GM12873 (cell line): ENCODE results near the gene ZNF333.

ENCODE experiments used
- TF ChIP-seq, protein P1 (sequence below): IDR thresholded peaks from 2 replicates; pipeline ENCODE4 v1.5.1; 2012; ENCODE audit warnings: low read depth, mild to moderate bottlenecking, moderate library complexity, low read length, control low read depth; ENCODE audit not compliant: insufficient read depth; ENCODE audit errors: missing control alignments

Gene ZNF333

DNA sequence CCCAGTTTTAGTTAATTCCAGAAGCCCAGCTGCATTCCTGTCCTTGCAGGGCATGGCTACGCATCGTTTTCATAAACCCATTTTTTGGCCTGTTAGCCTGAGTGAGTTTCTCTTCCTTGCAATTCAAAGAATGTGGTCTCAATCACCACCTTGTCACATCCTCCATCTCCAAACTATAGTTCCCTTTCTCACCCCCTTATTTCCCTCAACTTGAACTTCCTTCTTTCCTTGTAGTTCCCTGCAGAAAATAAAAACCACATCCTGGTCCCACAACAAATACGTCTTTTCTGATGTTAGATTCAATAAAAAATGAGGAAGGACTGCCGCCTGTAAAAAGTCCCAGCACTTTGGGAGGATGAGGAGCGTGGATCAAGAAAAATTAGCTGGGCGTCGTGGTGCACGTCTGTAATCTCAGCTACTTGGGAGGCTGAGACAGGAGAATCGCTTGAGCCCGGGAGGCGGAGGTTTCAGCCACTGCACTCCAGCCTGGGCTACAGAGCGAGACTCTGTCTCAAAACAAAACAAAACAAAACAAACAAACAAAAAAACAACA is 28.4 kb upstream of the ZNF333 start:
- TF ChIP-seq, protein P1, sequence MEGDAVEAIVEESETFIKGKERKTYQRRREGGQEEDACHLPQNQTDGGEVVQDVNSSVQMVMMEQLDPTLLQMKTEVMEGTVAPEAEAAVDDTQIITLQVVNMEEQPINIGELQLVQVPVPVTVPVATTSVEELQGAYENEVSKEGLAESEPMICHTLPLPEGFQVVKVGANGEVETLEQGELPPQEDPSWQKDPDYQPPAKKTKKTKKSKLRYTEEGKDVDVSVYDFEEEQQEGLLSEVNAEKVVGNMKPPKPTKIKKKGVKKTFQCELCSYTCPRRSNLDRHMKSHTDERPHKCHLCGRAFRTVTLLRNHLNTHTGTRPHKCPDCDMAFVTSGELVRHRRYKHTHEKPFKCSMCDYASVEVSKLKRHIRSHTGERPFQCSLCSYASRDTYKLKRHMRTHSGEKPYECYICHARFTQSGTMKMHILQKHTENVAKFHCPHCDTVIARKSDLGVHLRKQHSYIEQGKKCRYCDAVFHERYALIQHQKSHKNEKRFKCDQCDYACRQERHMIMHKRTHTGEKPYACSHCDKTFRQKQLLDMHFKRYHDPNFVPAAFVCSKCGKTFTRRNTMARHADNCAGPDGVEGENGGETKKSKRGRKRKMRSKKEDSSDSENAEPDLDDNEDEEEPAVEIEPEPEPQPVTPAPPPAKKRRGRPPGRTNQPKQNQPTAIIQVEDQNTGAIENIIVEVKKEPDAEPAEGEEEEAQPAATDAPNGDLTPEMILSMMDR: no peak

DNA sequence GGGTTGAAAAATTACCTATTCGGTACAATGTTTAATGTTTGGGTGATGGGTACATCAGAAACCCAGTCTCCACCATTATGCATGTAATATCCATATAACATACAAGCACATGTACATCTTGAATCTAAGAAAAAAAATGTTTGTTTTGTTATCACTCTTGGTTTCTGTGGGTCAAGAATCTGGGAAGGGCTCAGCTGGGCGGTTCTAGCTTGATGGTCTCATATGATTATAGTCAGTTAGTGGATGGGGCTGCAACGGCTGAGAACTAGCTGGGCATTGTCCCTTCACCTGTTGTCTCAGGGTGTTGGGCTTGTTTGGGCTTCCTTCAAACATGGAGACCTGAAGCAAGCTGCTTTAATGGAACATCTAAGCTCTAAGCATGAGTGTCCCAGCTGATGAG is 19.9 kb upstream of the ZNF333 start:
- TF ChIP-seq, protein P1: no peak

DNA sequence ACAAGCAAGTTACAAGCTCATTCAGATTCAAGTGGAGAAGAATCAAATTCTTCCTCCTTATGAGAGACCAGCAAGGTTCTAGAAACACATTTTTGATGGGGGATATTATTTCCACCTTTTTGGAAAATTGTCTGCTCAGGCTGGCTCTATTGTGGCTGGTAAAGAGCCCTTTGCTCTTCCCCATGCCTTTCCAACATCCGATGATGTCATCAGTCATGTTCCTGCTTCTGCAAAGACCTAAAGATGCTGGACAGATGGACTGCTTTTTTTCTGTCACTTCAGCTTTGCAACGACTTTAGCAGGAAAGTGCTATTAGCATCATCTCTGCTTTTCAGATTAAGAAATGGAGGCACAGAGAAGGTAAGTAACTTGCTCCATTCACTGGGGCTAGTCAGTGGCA is 19.4 kb upstream of the ZNF333 start:
- TF ChIP-seq, protein P1: no peak

DNA sequence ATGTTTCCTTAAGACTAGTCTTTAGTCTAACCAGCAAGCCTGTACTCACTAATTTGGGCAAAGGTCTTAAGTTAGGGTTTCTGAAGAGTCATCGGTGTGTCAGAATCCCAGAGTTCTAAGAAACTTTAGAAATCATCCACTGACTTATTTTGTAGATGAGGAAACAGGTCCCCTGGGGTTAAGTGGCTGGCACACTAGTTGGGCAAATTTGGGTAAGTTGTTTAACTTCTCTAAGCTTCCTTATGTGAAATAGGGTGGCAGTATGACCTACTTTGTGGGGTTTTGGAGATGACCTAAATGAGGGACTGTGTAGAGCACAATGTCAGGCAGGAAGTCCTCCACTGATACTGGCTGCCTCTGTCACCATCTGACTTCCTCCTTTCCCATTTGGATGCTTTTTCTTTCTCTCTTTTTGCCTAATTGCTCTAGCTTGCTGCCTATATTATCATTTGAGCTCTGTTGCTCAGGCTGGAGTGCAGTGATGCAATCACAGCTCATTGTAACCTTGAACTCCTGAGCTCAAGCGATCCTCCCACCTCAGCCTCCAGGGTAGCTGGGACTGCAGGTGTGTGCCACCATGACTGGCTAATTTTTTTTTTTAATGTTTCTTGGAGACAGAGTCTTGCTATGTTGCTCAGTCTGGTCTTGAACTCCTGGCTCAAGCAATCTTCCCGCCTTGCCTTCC is 17.5 kb upstream of the ZNF333 start:
- TF ChIP-seq, protein P1: no peak

DNA sequence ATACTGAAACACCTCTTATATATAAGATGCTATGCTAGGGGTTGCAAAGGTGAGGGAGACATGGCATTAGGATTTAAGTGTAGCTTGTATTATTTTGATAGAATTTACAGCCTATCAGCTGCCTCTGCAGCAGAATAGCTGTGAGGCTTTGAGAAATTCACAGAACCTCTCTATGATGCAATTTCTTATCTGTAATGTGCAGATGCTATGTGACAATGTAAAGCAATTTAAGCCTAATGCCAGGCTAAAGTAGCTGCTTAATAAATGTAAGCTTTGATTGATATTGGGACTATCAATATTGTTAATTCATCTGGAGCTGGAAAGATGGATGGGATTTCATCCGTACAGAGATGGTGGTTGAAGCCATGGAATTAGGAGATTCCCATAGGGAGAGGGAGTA is 16.8 kb upstream of the ZNF333 start:
- TF ChIP-seq, protein P1: no peak

DNA sequence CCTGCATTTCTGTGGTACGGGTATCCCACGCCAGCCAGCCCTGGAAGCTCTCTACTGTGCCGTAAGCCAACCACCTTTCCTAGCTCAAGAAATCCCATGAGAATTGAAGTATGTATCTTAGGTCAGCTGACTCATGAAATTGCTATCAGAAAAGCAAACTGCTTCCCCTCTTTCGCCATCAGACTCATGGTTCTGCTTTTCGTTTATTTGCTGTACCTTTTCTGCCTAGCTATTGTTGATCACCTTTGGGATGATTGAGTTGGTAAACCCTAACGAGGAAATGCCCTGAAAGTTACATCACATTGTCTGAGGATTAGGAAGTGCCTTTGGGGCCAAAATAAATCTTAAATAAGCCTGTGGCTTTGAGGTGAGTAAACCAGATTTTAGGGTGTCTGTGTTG is 15.1 kb upstream of the ZNF333 start, which contains the start of gene ADGRE3:
ADGRE3 (minus strand) TSS at position 81 of the 400 bp plus-strand sequence; CDS start at position 7, 74 bp downstream.
- TF ChIP-seq, protein P1: no peak

DNA sequence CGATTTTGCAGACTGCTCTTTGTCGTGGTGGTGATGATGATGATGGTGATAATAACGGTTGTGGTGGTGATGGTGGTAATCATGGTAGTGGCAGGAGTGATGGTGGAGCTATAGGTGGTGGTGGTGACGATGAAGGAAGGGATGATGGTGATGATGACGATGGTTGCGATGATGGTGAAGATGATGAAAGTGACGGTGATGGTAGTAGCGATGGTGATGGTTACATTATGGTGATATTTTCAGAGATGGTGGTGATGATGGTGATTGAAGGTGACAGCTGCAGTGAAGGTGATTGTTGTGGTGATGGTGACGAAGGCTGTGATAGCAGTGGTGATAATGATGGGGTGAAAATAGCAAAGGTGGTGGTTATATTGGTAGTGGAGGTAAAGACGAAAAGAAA is 13.1 kb upstream of the ZNF333 start:
- TF ChIP-seq, protein P1: no peak
